ENCODE measurements around the gene SFRP5. TPM values are rescaled to one million over a fixed set of nuclear protein-coding genes. Genes with fewer than 3 reads are reported as not detected.

The SFRP5 gene
- total and polyA plus RNA-seq, 2 of the 13 experiments (the other 11 are each of a cell fraction or from before 2014, with no cell fraction given), result 0.32 to 1.7 TPM

DNA sequence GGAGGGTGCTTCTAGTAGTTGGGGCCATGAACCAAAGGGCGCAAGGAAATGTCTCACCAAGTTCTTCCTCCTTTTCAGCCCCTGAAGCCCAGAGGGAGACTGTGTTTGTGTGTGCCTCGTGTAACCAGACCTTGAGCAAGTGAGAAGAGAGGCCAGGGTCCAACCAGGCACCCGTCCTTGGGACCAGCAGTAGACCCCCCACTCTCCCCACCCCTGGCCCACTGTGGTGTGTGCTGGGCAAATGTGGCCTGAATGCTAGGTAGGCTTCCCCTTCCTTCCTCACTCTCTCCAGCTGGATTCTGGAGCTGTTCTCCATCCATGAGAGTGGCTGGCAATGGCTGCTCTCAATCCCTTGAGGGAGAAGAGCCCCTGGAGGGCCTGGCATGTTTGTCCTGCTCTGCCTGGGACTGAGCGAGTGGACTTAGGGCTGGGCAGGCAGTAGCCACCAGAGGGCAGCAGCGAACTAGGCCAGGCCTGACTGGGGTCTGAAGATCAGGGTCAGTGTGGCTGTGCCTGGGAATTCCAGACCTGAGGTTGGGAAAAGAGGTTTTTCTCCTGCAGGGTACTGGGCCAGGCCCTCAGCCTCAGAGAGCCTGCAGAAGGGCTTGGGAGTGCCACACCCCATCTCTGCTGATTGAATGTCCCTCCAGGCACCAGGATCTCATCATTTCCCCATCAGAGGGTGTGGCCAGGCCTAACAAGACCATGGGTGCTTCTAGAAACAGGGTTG, 12.5 kb downstream of the SFRP5 start (continued):
- TF ChIP-seq, protein P1, sequence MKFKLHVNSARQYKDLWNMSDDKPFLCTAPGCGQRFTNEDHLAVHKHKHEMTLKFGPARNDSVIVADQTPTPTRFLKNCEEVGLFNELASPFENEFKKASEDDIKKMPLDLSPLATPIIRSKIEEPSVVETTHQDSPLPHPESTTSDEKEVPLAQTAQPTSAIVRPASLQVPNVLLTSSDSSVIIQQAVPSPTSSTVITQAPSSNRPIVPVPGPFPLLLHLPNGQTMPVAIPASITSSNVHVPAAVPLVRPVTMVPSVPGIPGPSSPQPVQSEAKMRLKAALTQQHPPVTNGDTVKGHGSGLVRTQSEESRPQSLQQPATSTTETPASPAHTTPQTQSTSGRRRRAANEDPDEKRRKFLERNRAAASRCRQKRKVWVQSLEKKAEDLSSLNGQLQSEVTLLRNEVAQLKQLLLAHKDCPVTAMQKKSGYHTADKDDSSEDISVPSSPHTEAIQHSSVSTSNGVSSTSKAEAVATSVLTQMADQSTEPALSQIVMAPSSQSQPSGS (CRISPR knock-in tag; IDR thresholded peaks at IDR 0.05), result peak; percentile 72; the same call in 1 of the 2 replicates
- no peak; the same call in 1 of the 2 replicates for TF ChIP-seq HIVEP1 (CRISPR knock-in tag; IDR thresholded peaks at IDR 0.05)
- peak; percentile 44; the same call in 1 of the 2 replicates for TF ChIP-seq SAP130 (CRISPR knock-in tag; IDR thresholded peaks at IDR 0.05; ENCODE audit: low read depth)
- TF ChIP-seq ZFX (CRISPR knock-in tag; IDR thresholded peaks at IDR 0.05; ENCODE audit: low read depth), result peak; percentile 69
- TF ChIP-seq AKAP8 (CRISPR knock-in tag; IDR thresholded peaks at IDR 0.05), result 0 out of 2 replicates have a peak, but pooled peaks have one; percentile 51
- TF ChIP-seq TAF15 (IDR thresholded peaks at IDR 0.05; ENCODE audit: low read depth, low read length, poor library complexity, severe bottlenecking), result no peak
- TF ChIP-seq JUND (CRISPR knock-in tag; IDR thresholded peaks at IDR 0.05), result no peak
- TF ChIP-seq ZNF737 (CRISPR knock-in tag; IDR thresholded peaks at IDR 0.05; ENCODE audit: borderline replicate concordance), result no peak
- 0 out of 2 replicates have a peak, but pooled peaks have one; percentile 38 for TF ChIP-seq PHF21A (CRISPR knock-in tag; IDR thresholded peaks at IDR 0.05)
- TF ChIP-seq MTA1 (CRISPR knock-in tag; IDR thresholded peaks at IDR 0.05; ENCODE audit: borderline replicate concordance), result peak; percentile 74; the same call in 1 of the 2 replicates
- no peak for TF ChIP-seq SNAPC2 (CRISPR knock-in tag; IDR thresholded peaks at IDR 0.05)
- TF ChIP-seq ZNF691 (CRISPR knock-in tag; IDR thresholded peaks at IDR 0.05; ENCODE audit: borderline replicate concordance, low read depth), result peak; percentile 66; the same call in 1 of the 2 replicates
- TF ChIP-seq GFI1 (CRISPR knock-in tag; IDR thresholded peaks at IDR 0.05; ENCODE audit: borderline replicate concordance), result no peak
- TF ChIP-seq, protein P2, sequence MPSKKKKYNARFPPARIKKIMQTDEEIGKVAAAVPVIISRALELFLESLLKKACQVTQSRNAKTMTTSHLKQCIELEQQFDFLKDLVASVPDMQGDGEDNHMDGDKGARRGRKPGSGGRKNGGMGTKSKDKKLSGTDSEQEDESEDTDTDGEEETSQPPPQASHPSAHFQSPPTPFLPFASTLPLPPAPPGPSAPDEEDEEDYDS (CRISPR knock-in tag; IDR thresholded peaks at IDR 0.05), result no peak
- TF ChIP-seq ATF7-NPFF (CRISPR knock-in tag; IDR thresholded peaks at IDR 0.05; ENCODE audit: low read depth), result no peak
- no peak for TF ChIP-seq ZNF354B (CRISPR knock-in tag; IDR thresholded peaks at IDR 0.05)
- TF ChIP-seq ZNF598 (CRISPR knock-in tag; IDR thresholded peaks at IDR 0.05; ENCODE audit: borderline replicate concordance), result 0 out of 2 replicates have a peak, but pooled peaks have one; percentile 48
- TF ChIP-seq AGO2 (optimal IDR thresholded peaks at IDR 0.05; ENCODE audit: low read depth, low read length), result no peak
- peak; percentile 58; the same call in 1 of the 2 replicates for TF ChIP-seq BORCS8-MEF2B (CRISPR knock-in tag; IDR thresholded peaks at IDR 0.05)
- peak; percentile 84 for TF ChIP-seq ZNF687 (CRISPR knock-in tag; IDR thresholded peaks at IDR 0.05)
- no peak for TF ChIP-seq ZNF564 (CRISPR knock-in tag; IDR thresholded peaks at IDR 0.05)
- TF ChIP-seq, protein P3, sequence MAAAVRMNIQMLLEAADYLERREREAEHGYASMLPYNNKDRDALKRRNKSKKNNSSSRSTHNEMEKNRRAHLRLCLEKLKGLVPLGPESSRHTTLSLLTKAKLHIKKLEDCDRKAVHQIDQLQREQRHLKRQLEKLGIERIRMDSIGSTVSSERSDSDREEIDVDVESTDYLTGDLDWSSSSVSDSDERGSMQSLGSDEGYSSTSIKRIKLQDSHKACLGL (CRISPR knock-in tag; IDR thresholded peaks at IDR 0.05), result no peak
